Liver (tissue), 9 donors: ENCODE measurements around the gene SMYD3. TPM values are rescaled to one million over a fixed set of nuclear protein-coding genes. Genes with fewer than 3 reads are reported as not detected.
"Not testable (repeated sequence)": the region's sequence is repeated elsewhere in the genome, so short reads cannot be mapped to it uniquely, and the experiment has no call there.

Experiments used
- DNase-seq: peaks from one replicate; pipeline ENCODE4 v3.0.0-alpha.2; 2017; ENCODE audit warnings: low spot score
- H3K27ac ChIP-seq, 2 donors: one replicate each; pipeline ENCODE4 v1.7.0; 2013; ENCODE audit warnings: inconsistent platforms in 2 of 2, low read length in 2 of 2, control low read depth in 1 of 2, low read depth in 1 of 2, mild to moderate bottlenecking in 1 of 2
- H3K27me3 ChIP-seq, 4 donors: one replicate each; pipeline versions ENCODE4 v1.6.1 to v1.7.0; 2013; ENCODE audit warnings: low read length in 3 of 4, inconsistent platforms in 1 of 4, mild to moderate bottlenecking in 1 of 4, moderate library complexity in 1 of 4; ENCODE audit not compliant: control insufficient read depth in 4 of 4, insufficient read depth in 4 of 4
- H3K36me3 ChIP-seq, 4 donors: one replicate each; pipeline versions ENCODE4 v1.6.1 to v1.7.0; 2013; ENCODE audit warnings: low read length in 3 of 4, mild to moderate bottlenecking in 3 of 4, low read depth in 1 of 4, moderate library complexity in 1 of 4; ENCODE audit not compliant: control insufficient read depth in 4 of 4, insufficient read depth in 3 of 4
- H3K4me1 ChIP-seq, 4 donors: one replicate each; pipeline versions ENCODE4 v1.6.1 to v1.7.0; 2013; ENCODE audit warnings: low read length in 3 of 4, mild to moderate bottlenecking in 3 of 4, moderate library complexity in 1 of 4; ENCODE audit not compliant: control insufficient read depth in 4 of 4, insufficient read depth in 4 of 4
- H3K4me3 ChIP-seq, 3 donors: one replicate each; pipeline versions ENCODE4 v1.6.1 to v1.7.0; 2013; ENCODE audit warnings: low read length in 3 of 3, control low read depth in 1 of 3, low read depth in 1 of 3, mild to moderate bottlenecking in 1 of 3
- H3K9ac ChIP-seq, 2 donors: one replicate each; pipeline ENCODE4 v1.7.0; 2013; ENCODE audit warnings: low read length in 2 of 2, mild to moderate bottlenecking in 2 of 2, moderate library complexity in 2 of 2, control low read depth in 1 of 2, low read depth in 1 of 2
- H3K9me3 ChIP-seq, 4 donors: one replicate each; pipeline versions ENCODE4 v1.6.1 to v1.7.0; 2013; ENCODE audit warnings: low read length in 3 of 4; ENCODE audit not compliant: control insufficient read depth in 4 of 4
- EGR1 ChIP-seq, 2 donors: IDR thresholded peaks; 2 replicates each; pipeline ENCODE4 v1.6.1; 2016 to 2018; ENCODE audit warnings: antibody characterized with exemption in 2 of 2, low read depth in 2 of 2
- FOXA1 ChIP-seq: IDR thresholded peaks from 2 replicates; pipeline ENCODE4 v1.6.1; 2016; ENCODE audit warnings: antibody characterized with exemption
- FOXA2 ChIP-seq: IDR thresholded peaks from 2 replicates; pipeline ENCODE4 v1.6.1; 2016; ENCODE audit warnings: antibody characterized with exemption
- GABPA ChIP-seq, 2 donors: IDR thresholded peaks in 1 of 2; conservative IDR thresholded peaks in 1 of 2; 2 replicates each; pipeline ENCODE4 v1.6.1; 2016; ENCODE audit warnings: antibody characterized with exemption in 2 of 2, mild to moderate bottlenecking in 1 of 2, moderate library complexity in 1 of 2
- HNF4A ChIP-seq, 2 donors: conservative IDR thresholded peaks; 2 replicates each; pipeline ENCODE4 v1.6.1; 2016; ENCODE audit warnings: antibody characterized with exemption in 2 of 2, mild to moderate bottlenecking in 2 of 2
- HNF4G ChIP-seq: IDR thresholded peaks from 2 replicates; pipeline ENCODE4 v1.6.1; 2016; ENCODE audit warnings: antibody characterized with exemption
- JUND ChIP-seq, 2 donors: IDR thresholded peaks; 2 replicates each; pipeline ENCODE4 v1.6.1; 2016; ENCODE audit warnings: antibody characterized with exemption in 2 of 2
- NR2F2 ChIP-seq: IDR thresholded peaks from 2 replicates; pipeline ENCODE4 v1.6.1; 2016; ENCODE audit warnings: antibody characterized with exemption
- RAD21 ChIP-seq, 2 donors: IDR thresholded peaks; 2 replicates each; pipeline ENCODE4 v1.6.1; 2016; ENCODE audit warnings: antibody characterized with exemption in 2 of 2, mild to moderate bottlenecking in 2 of 2
- RXRA ChIP-seq, 2 donors: IDR thresholded peaks; 2 replicates each; pipeline ENCODE4 v1.6.1; 2017 to 2018; ENCODE audit warnings: antibody characterized with exemption in 2 of 2, mild to moderate bottlenecking in 1 of 2
- SP1 ChIP-seq: IDR thresholded peaks from 2 replicates; pipeline ENCODE4 v1.6.1; 2018; ENCODE audit warnings: antibody characterized with exemption, mild to moderate bottlenecking
- TAF1 ChIP-seq: conservative IDR thresholded peaks from 2 replicates; pipeline ENCODE4 v1.6.1; 2016; ENCODE audit warnings: antibody characterized with exemption, mild to moderate bottlenecking
- YY1 ChIP-seq: IDR thresholded peaks from 2 replicates; pipeline ENCODE4 v1.6.1; 2016; ENCODE audit warnings: antibody characterized with exemption, mild to moderate bottlenecking
- WGBS: extraction: QIAGEN DNeasy Blood & Tissue Kit; methylation state at CpG from one replicate; pipeline ENCODE4 v1.1.7; 2013; 5-methylcytosine and 5-hydroxymethylcytosine counted together
- polyA plus RNA-seq, 2 donors: library from polyadenylated mRNA; stranded (reverse) in 1 of 2; unstranded in 1 of 2; fragments of 200-250 nt in 1 of 2; fragments of >200 nt in 1 of 2; fragmentation: Nextera tagmentation in 1 of 2; extraction: Ambion mirVana in 1 of 2; gene quantifications; one replicate each; pipeline versions ENCODE4 v1.2.1 to v1.2.3, GENCODE V29; 2013 to 2015
- total RNA-seq, 2 donors: library from RNA; depleted of rRNA; stranded (reverse); fragments of >200 nt; gene quantifications; one replicate each; pipeline ENCODE4 v1.2.3, GENCODE V29; 2014
- TF ChIP-seq, protein P1 (sequence below): IDR thresholded peaks from 2 replicates; pipeline ENCODE4 v1.6.1; 2016; ENCODE audit warnings: antibody characterized with exemption
- TF ChIP-seq, protein P2 (sequence below): IDR thresholded peaks from 2 replicates; pipeline ENCODE4 v1.6.1; 2016; ENCODE audit warnings: antibody characterized with exemption
- TF ChIP-seq, protein P3 (sequence below): fragments of 150-350 bp; IDR thresholded peaks from 2 replicates; pipeline ENCODE4 v1.5.1; 2017; ENCODE audit warnings: improper control_type of control experiment, low read depth, low read length; ENCODE audit not compliant: missing input control
- TF ChIP-seq, protein P4 (sequence below): IDR thresholded peaks from 2 replicates; pipeline ENCODE4 v1.6.1; 2016; ENCODE audit warnings: antibody characterized with exemption
- donor health status: healthy.
- donor health status: healthy.
- donor health status: healthy.
- donor health status: healthy.
- donor health status: healthy.

Gene SMYD3
- total and polyA plus RNA-seq, 4 donors, result 3.1 to 9.1 (median 8.0) TPM

DNA sequence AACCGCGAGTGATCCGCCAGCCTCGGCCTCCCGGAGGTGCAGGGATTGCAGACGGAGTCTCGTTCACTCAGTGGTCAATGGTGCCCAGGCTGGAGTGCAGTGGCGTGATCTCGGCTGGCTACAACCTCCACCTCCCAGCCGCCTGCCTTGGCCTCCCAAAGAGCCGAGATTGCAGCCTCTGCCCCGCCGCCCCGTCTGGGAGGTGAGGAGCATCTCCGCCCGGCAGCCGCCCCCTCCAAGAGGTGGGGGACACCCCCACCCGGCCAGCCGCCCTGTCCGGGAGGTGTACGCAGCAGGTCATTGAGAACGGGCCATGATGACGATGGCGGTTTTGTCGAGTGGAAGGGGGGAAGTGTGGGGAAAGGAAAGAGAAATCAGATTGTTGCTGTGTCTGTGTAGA is 732.1 kb downstream of the SMYD3 start:
- 92% methylated on average over 25 of the region's 25 CpGs for WGBS
- not testable (repeated sequence) for H3K27ac ChIP-seq, H3K4me3 ChIP-seq, H3K27me3 ChIP-seq, H3K36me3 ChIP-seq, H3K9ac ChIP-seq, H3K4me1 ChIP-seq, DNase-seq, H3K9me3 ChIP-seq

DNA sequence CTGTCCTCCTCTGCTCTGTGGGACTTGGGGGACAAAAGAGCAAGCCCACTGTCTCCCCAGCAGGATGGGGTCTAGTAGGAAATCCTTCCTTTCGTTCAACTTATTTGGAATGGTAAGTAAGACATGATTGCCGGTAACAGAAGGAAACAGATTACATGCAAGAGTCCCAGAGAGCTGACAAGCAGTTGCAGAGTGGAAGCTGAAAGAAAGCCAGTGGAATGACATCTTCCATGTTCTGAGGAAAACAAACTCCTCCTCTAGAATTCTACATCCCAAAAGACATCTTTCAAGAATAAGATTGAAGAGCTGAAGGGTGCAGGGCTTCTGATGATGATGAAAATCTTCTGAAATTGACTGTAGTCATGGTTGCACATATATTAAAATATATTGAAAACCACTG is 732.9 kb downstream of the SMYD3 start:
- DNase-seq, result no peak
- WGBS, result 90% methylated on average over 2 of the region's 2 CpGs

DNA sequence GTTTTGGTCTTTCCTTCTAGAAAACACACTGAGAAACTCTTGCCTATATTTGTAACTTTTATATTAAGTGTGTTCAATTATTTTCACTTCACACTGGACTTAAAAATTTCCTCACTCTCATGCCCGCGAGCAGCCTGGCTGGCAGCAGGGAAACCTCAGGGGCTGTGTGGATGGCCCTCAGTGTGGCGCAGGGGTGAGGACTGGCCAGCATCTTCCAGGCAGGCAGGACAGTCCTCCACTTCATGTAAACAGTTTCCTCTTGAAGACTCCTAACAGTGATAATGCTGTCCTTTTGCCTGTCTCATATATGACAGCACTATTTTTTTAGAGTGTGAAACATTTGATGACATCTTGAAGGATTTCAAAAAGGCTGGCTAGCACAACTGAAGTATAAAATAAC is 733.7 kb downstream of the SMYD3 start:
- WGBS, result 97% methylated on average over 3 of the region's 3 CpGs
- H3K9me3 ChIP-seq, result no peaks in the 10 kb centered on the region
- no peak overlapping the region for H3K4me3 ChIP-seq
- H3K36me3 ChIP-seq, result no peaks in the 10 kb centered on the region
- H3K27me3 ChIP-seq, result no peaks in the 10 kb centered on the region
- no peak overlapping the region for H3K9ac ChIP-seq
- no peaks in the 10 kb centered on the region for H3K4me1 ChIP-seq
- no peak for DNase-seq
- H3K27ac ChIP-seq, result no peak overlapping the region
- TF ChIP-seq, protein P1, sequence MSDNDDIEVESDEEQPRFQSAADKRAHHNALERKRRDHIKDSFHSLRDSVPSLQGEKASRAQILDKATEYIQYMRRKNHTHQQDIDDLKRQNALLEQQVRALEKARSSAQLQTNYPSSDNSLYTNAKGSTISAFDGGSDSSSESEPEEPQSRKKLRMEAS, result no peak
- TF ChIP-seq, protein P2, sequence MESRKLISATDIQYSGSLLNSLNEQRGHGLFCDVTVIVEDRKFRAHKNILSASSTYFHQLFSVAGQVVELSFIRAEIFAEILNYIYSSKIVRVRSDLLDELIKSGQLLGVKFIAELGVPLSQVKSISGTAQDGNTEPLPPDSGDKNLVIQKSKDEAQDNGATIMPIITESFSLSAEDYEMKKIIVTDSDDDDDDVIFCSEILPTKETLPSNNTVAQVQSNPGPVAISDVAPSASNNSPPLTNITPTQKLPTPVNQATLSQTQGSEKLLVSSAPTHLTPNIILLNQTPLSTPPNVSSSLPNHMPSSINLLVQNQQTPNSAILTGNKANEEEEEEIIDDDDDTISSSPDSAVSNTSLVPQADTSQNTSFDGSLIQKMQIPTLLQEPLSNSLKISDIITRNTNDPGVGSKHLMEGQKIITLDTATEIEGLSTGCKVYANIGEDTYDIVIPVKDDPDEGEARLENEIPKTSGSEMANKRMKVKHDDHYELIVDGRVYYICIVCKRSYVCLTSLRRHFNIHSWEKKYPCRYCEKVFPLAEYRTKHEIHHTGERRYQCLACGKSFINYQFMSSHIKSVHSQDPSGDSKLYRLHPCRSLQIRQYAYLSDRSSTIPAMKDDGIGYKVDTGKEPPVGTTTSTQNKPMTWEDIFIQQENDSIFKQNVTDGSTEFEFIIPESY, result no peak
- TF ChIP-seq RXRA (IDR thresholded peaks at IDR 0.05) (no peak), HNF4G (no peak), TAF1 (no peak), EGR1 (IDR thresholded peaks at IDR 0.05; ENCODE audit: low read depth in 2 of 2) (no peak), GABPA (IDR thresholded peaks at IDR 0.05 in 1 of 2, conservative IDR thresholded peaks at IDR 0.05 in 1 of 2) (no peak), JUND (IDR thresholded peaks at IDR 0.05) (no peak), YY1 (no peak), RAD21 (IDR thresholded peaks at IDR 0.05) (no peak), SP1 (no peak), FOXA2 (no peak), HNF4A (conservative IDR thresholded peaks at IDR 0.05) (no peak), NR2F2 (no peak), FOXA1 (no peak)
- TF ChIP-seq, protein P3, sequence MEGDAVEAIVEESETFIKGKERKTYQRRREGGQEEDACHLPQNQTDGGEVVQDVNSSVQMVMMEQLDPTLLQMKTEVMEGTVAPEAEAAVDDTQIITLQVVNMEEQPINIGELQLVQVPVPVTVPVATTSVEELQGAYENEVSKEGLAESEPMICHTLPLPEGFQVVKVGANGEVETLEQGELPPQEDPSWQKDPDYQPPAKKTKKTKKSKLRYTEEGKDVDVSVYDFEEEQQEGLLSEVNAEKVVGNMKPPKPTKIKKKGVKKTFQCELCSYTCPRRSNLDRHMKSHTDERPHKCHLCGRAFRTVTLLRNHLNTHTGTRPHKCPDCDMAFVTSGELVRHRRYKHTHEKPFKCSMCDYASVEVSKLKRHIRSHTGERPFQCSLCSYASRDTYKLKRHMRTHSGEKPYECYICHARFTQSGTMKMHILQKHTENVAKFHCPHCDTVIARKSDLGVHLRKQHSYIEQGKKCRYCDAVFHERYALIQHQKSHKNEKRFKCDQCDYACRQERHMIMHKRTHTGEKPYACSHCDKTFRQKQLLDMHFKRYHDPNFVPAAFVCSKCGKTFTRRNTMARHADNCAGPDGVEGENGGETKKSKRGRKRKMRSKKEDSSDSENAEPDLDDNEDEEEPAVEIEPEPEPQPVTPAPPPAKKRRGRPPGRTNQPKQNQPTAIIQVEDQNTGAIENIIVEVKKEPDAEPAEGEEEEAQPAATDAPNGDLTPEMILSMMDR, result no peak

More for the DNA sequence above, 732.9 kb downstream of the SMYD3 start:
- Histone ChIP-seq H3K27ac (no peak overlapping the region), H3K4me3 (no peak overlapping the region), H3K4me1 (no peaks in the 10 kb centered on the region), H3K36me3 (no peaks in the 10 kb centered on the region), H3K9me3 (no peaks in the 10 kb centered on the region), H3K9ac (no peak overlapping the region), H3K27me3 (no peaks in the 10 kb centered on the region)
- TF ChIP-seq JUND (IDR thresholded peaks at IDR 0.05) (no peak), HNF4G (no peak), EGR1 (IDR thresholded peaks at IDR 0.05; ENCODE audit: low read depth in 2 of 2) (no peak), SP1 (no peak), HNF4A (conservative IDR thresholded peaks at IDR 0.05) (no peak), NR2F2 (no peak), RXRA (IDR thresholded peaks at IDR 0.05) (no peak), FOXA1 (no peak)
- TF ChIP-seq, protein P1, result no peak
- TF ChIP-seq, protein P4, sequence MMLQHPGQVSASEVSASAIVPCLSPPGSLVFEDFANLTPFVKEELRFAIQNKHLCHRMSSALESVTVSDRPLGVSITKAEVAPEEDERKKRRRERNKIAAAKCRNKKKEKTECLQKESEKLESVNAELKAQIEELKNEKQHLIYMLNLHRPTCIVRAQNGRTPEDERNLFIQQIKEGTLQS, result no peak
- TF ChIP-seq, protein P2, result no peak
